Measurements from ENCODE around the gene MAN1C1. TPM values are rescaled to one million over a fixed set of nuclear protein-coding genes. Genes with fewer than 3 reads are reported as not detected.

MAN1C1 gene
- total and polyA plus RNA-seq, 2 donors (not counting 3 experiments of a cell fraction or from before 2014, with no cell fraction given) = 1.5 to 4.0 TPM

DNA sequence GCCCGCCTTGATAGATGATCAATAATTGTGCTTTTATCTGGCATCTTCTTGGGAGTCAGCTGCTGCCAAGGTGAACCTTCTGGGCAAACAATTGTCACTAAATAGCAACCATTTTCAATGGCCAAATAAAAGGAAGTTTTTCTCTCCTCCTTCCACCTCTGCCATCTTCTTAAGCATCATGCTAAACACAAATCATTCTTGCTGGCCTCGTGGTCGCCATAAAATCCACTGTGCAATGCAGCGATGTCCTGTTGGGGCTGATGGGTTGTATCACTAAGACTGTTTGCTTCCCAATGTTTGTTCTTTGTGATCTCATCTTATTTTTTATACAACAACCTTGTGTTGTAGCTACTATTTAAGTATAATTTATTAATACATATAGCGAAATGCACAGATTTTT, 8.0 kb downstream of the MAN1C1 start:
- no TSS peak for BruUV-seq (replicated peaks)
- Histone ChIP-seq H3K9me1 (replicated peaks; ENCODE audit: control insufficient read depth, extremely low read depth, insufficient read depth, low read length) (no peaks in the 10 kb centered on the region), H3K27me3 (ENCODE audit: control insufficient read depth in 2 of 2, insufficient read depth in 2 of 2, low read length in 2 of 2) (peaks cover 20 to 21% of the 10 kb centered on the region in 2 experiments), H3K4me2 (ENCODE audit: insufficient read depth, low read length) (no peak overlapping the region), H3K27ac (ENCODE audit: insufficient read depth, low read depth, low read length) (no peak overlapping the region), H3K4me3 (replicated peaks in 1 of 3; ENCODE audit: insufficient read depth in 1 of 3, low read depth in 1 of 3, low read length in 3 of 3) (no peak overlapping the region), H3K36me3 (ENCODE audit: control insufficient read depth in 2 of 2, extremely low read depth in 1 of 2, insufficient read depth in 2 of 2, low read length in 2 of 2) (no peaks in the 10 kb centered on the region), H4K20me1 (replicated peaks; ENCODE audit: control insufficient read depth, extremely low read depth, insufficient read depth, low read length) (no peaks in the 10 kb centered on the region), H3K79me2 (ENCODE audit: control insufficient read depth, insufficient read depth, low read length) (no peaks in the 10 kb centered on the region), H3K9me3 (replicated peaks; ENCODE audit: control insufficient read depth, insufficient read depth, low read length) (no peaks in the 10 kb centered on the region), H3K4me1 (ENCODE audit: control insufficient read depth, extremely low read depth, insufficient read depth, low read length) (no peaks in the 10 kb centered on the region), H2AFZ (ENCODE audit: low read depth, low read length) (no peak overlapping the region), H3K9ac (replicated peaks; ENCODE audit: extremely low read depth, insufficient read depth, low read length) (no peak overlapping the region)
- DNase-seq (ENCODE audit: low read depth, low spot score) (no peak), FAIRE-seq (no peak)
- no peak for TF ChIP-seq EZH2 (IDR thresholded peaks at IDR 0.05; ENCODE audit: borderline replicate concordance, low read depth, low read length, severe bottlenecking)
- no peak for TF ChIP-seq MYC (IDR thresholded peaks at IDR 0.05; ENCODE audit: low read depth, low read length)
- no peak for TF ChIP-seq GATA2 (IDR thresholded peaks at IDR 0.05; ENCODE audit: insufficient read depth, insufficient read length, low read depth, low read length)
- intact Hi-C loops (cut with micrococcal nuclease) = no loop called here
- ChIA-PET CTCF (interaction anchor here (0.7 to 1.0 kb wide), 4 partner anchors 16 to 70 kb away, joined by 3 to 5 read pairs (median 4); no protein-coding TSS in a partner anchor), POLR2A (no interaction called here)
- dilution Hi-C loops (cut with MboI; ENCODE audit: extremely low pct_ligation_motif_present, low sequenced_read_pairs) = no loop called here

DNA sequence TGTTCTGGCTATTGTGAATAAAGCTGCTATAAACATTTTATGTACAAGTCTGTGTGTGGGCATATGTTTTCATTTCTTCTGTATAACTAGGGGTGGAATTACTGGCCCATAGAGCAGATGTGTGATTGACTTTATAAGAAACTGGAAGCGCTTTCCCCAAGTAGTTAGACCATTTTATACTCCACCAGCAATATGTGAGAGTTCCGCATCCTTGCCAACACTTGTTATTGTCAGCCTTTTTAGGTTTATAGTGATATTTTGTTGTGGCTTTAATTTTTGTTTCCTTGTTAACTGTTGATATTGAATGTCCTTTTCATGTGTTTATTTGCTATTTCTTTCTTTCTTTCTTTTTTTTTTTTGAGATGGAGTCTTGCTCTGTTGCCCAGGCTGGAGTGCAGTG, 9.4 kb downstream of the MAN1C1 start:
- no peaks in the 10 kb centered on the region for H3K9me1 ChIP-seq (replicated peaks; ENCODE audit: control insufficient read depth, extremely low read depth, insufficient read depth, low read length)
- no peak overlapping the region for H3K4me2 ChIP-seq (ENCODE audit: insufficient read depth, low read length)
- no peaks in the 10 kb centered on the region for H3K9me3 ChIP-seq (replicated peaks; ENCODE audit: control insufficient read depth, insufficient read depth, low read length)
- no peak overlapping the region for H3K4me3 ChIP-seq (replicated peaks in 1 of 3; ENCODE audit: insufficient read depth in 1 of 3, low read depth in 1 of 3, low read length in 3 of 3)
- intact Hi-C loops (cut with micrococcal nuclease) = no loop called here
- H3K9ac ChIP-seq (replicated peaks; ENCODE audit: extremely low read depth, insufficient read depth, low read length) = no peak overlapping the region
- POLR2A ChIA-PET = no interaction called here
- CTCF ChIA-PET = no interaction called here
- peaks cover 10 to 12% of the 10 kb centered on the region in 2 experiments for H3K27me3 ChIP-seq (ENCODE audit: control insufficient read depth in 2 of 2, insufficient read depth in 2 of 2, low read length in 2 of 2)
- H3K36me3 ChIP-seq (ENCODE audit: control insufficient read depth in 2 of 2, extremely low read depth in 1 of 2, insufficient read depth in 2 of 2, low read length in 2 of 2) = no peaks in the 10 kb centered on the region
- TF ChIP-seq EZH2 (IDR thresholded peaks at IDR 0.05; ENCODE audit: borderline replicate concordance, low read depth, low read length, severe bottlenecking) (no peak), JUN (IDR thresholded peaks at IDR 0.05; ENCODE audit: borderline replicate concordance, insufficient read depth, insufficient read length, low read depth) (no peak), POLR2AphosphoS5 (IDR thresholded peaks at IDR 0.05; ENCODE audit: insufficient read depth, low read depth, low read length) (no peak), CTCF (IDR thresholded peaks at IDR 0.05; ENCODE audit: extremely low read depth in 1 of 2, insufficient read depth in 1 of 2, low read depth in 1 of 2, low read length in 2 of 2) (no peak), GATA2 (IDR thresholded peaks at IDR 0.05; ENCODE audit: insufficient read depth, insufficient read length, low read depth, low read length) (no peak), MYC (IDR thresholded peaks at IDR 0.05; ENCODE audit: low read depth, low read length) (no peak), FOS (IDR thresholded peaks at IDR 0.05; ENCODE audit: borderline replicate concordance, insufficient read depth, low read length) (no peak), POLR2A (IDR thresholded peaks at IDR 0.05; ENCODE audit: low read depth, low read length) (no peak)
- TF ChIP-seq, protein P1, sequence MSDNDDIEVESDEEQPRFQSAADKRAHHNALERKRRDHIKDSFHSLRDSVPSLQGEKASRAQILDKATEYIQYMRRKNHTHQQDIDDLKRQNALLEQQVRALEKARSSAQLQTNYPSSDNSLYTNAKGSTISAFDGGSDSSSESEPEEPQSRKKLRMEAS (IDR thresholded peaks at IDR 0.05; ENCODE audit: insufficient read depth, insufficient read length) = no peak
- H3K27ac ChIP-seq (ENCODE audit: insufficient read depth, low read depth, low read length) = no peak overlapping the region
- dilution Hi-C loops (cut with MboI; ENCODE audit: extremely low pct_ligation_motif_present, low sequenced_read_pairs) = no loop called here
- no peaks in the 10 kb centered on the region for H3K4me1 ChIP-seq (ENCODE audit: control insufficient read depth, extremely low read depth, insufficient read depth, low read length)
- no TSS peak for BruUV-seq (replicated peaks)
- no peaks in the 10 kb centered on the region for H3K79me2 ChIP-seq (ENCODE audit: control insufficient read depth, insufficient read depth, low read length)
- H4K20me1 ChIP-seq (replicated peaks; ENCODE audit: control insufficient read depth, extremely low read depth, insufficient read depth, low read length) = no peaks in the 10 kb centered on the region
- no peak for FAIRE-seq
- no peak for DNase-seq (ENCODE audit: low read depth, low spot score)
- no peak overlapping the region for H2AFZ ChIP-seq (ENCODE audit: low read depth, low read length)

All from endothelial cell of umbilical vein (primary cell).